GM21423 (cell line): Measurements from ENCODE around the gene COA5.
A peak's percentile ranks its signal among the peaks of the same experiment; 100 is the strongest.
"Not testable (repeated sequence)": the region's sequence is repeated elsewhere in the genome, so short reads cannot be mapped to it uniquely, and the experiment has no call there.

Experiments
- ATAC-seq: cut with Tn5 transposase; IDR thresholded peaks from one replicate; pipeline ENCODE4 v1.9.1; 2021; ENCODE audit warnings: mild to moderate bottlenecking, moderate library complexity; ENCODE audit not compliant: unreplicated experiment

The COA5 gene

GRCh38 chr2:98607104-98607503 lies 1.2 kb downstream of the COA5 start:
- no peak for ATAC-seq

- ATAC-seq, result no peak
Observed at GRCh38 chr2:98606431-98606830, 1.9 kb downstream of the COA5 start.

- no peak for ATAC-seq
Observed at GRCh38 chr2:98605076-98605475, 3.2 kb downstream of the COA5 start.

- ATAC-seq, result no peak
Observed at GRCh38 chr2:98604547-98604946, 3.8 kb downstream of the COA5 start.

- ATAC-seq, result peak; percentile 77
Observed at GRCh38 chr2:98601532-98602132, 6.7 kb downstream of the COA5 start.

GRCh38 chr2:98598781-98599428 lies 9.4 kb downstream of the COA5 start:
- no peak for ATAC-seq

- ATAC-seq, result not testable (repeated sequence)
Observed at GRCh38 chr2:98594665-98595064, 13.6 kb downstream of the COA5 start.

- ATAC-seq, result no peak
Observed at GRCh38 chr2:98592565-98592964, 15.7 kb downstream of the COA5 start.

- ATAC-seq, result no peak
Observed at GRCh38 chr2:98589489-98589888, 18.8 kb downstream of the COA5 start.

- no peak for ATAC-seq
Observed at GRCh38 chr2:98588880-98589431, 19.4 kb downstream of the COA5 start.

- ATAC-seq, result no peak
Observed at GRCh38 chr2:98586551-98587140, 21.7 kb downstream of the COA5 start.

- no peak for ATAC-seq
Observed at GRCh38 chr2:98585386-98585785, 22.9 kb downstream of the COA5 start.

GRCh38 chr2:98583816-98584618 lies 24.3 kb downstream of the COA5 start:
- ATAC-seq, result no peak

GRCh38 chr2:98583276-98583675 lies 25.0 kb downstream of the COA5 start:
- no peak for ATAC-seq

- ATAC-seq, result no peak
Observed at GRCh38 chr2:98582523-98582922, 25.8 kb downstream of the COA5 start.

GRCh38 chr2:98580656-98581284 lies 27.5 kb downstream of the COA5 start:
- ATAC-seq, result no peak

GRCh38 chr2:98579926-98580325 lies 28.4 kb downstream of the COA5 start:
- no peak for ATAC-seq

GRCh38 chr2:98578231-98578630 lies 30.1 kb downstream of the COA5 start:
- no peak for ATAC-seq

- no peak for ATAC-seq
Observed at GRCh38 chr2:98577313-98577712, 31.0 kb downstream of the COA5 start.

GRCh38 chr2:98576666-98577312 lies 31.5 kb downstream of the COA5 start:
- no peak for ATAC-seq
